Upper lobe of left lung (tissue), 6 donors: ENCODE results near the gene PRXL2B. TPM values are rescaled to one million over a fixed set of nuclear protein-coding genes. Genes with fewer than 3 reads are reported as not detected.

ENCODE experiments used
- ATAC-seq, 2 donors: fragments of 200-7000 bp; cut with Tn5 transposase; one replicate each; pipeline ENCODE4 v1.9.1; 2022; ENCODE audit warnings: mild to moderate bottlenecking in 2 of 2, moderate library complexity in 2 of 2; ENCODE audit not compliant: low FRiP score in 2 of 2
- DNase-seq, 2 donors: peaks; one replicate each; pipeline ENCODE4 v3.0.0-alpha.2; 2019 to 2020
- H3K27ac ChIP-seq, 4 donors: fragments of 200-600 bp; sonication (generic); one replicate each; pipeline ENCODE4 v1.5.1; 2016 to 2019
- H3K27me3 ChIP-seq, 4 donors: fragments of 200-600 bp; sonication (generic); one replicate each; pipeline ENCODE4 v1.5.1; 2017 to 2019
- H3K36me3 ChIP-seq, 4 donors: fragments of 200-600 bp; sonication (generic); one replicate each; pipeline ENCODE4 v1.5.1; 2016 to 2019
- H3K4me1 ChIP-seq, 4 donors: fragments of 200-600 bp; sonication (generic); one replicate each; pipeline ENCODE4 v1.5.1; 2018 to 2019
- H3K4me3 ChIP-seq, 4 donors: fragments of 200-600 bp; sonication (generic); one replicate each; pipeline ENCODE4 v1.5.1; 2017 to 2019; ENCODE audit warnings: mild to moderate bottlenecking in 2 of 4, moderate library complexity in 1 of 4
- H3K9me3 ChIP-seq, 4 donors: fragments of 200-600 bp; sonication (generic); one replicate each; pipeline ENCODE4 v1.5.1; 2018 to 2019
- CTCF ChIP-seq, 6 experiments: fragments of 450-650 bp in 4 of 6; fragments of 200-600 bp in 2 of 6; sonication (generic) in 2 of 6; IDR thresholded peaks; one replicate each; pipeline ENCODE4 v1.5.1; 2016 to 2019; ENCODE audit warnings: antibody characterized with exemption in 6 of 6
- EP300 ChIP-seq, 4 donors: sonication (generic); formaldehyde crosslinking; IDR thresholded peaks; one replicate each; pipeline ENCODE4 v1.5.1; 2017; ENCODE audit warnings: antibody characterized with exemption in 4 of 4, control low read depth in 2 of 4
- POLR2A ChIP-seq, 4 donors: fragments of 450-650 bp; IDR thresholded peaks; one replicate each; pipeline ENCODE4 v1.5.1; 2016 to 2017; ENCODE audit warnings: antibody characterized with exemption in 4 of 4, mild to moderate bottlenecking in 2 of 4
- POLR2AphosphoS5 ChIP-seq, 2 donors: sonication (generic); formaldehyde crosslinking; IDR thresholded peaks; one replicate each; pipeline ENCODE4 v1.5.1; 2017; ENCODE audit warnings: antibody characterized with exemption in 2 of 2
- WGBS, 2 donors: methylation state at CpG; one replicate each; pipeline ENCODE4 v1.1.5; 2017 to 2018; 5-methylcytosine and 5-hydroxymethylcytosine counted together
- total RNA-seq, 6 donors: library from RNA; depleted of rRNA in 4 of 6; stranded (reverse); fragments of >200 nt in 4 of 6; gene quantifications; one replicate each; pipeline versions ENCODE4 v1.1.0 to v1.2.1, GENCODE V29; 2016 to 2021
- donor health status: DM: no; HTN: no; CAD: no; lungs with moderate emphysema.
- donor health status: DM: no; HTN: yes; CAD: no; lungs with severe emphysema.

Gene PRXL2B
- total RNA-seq, 6 donors from 2014 or later = 10.5 to 34.2 (median 22.0) TPM

- Histone ChIP-seq H3K27me3 (no peaks in the 10 kb centered on the region), H3K27ac (no peak overlapping the region), H3K4me1 (peaks cover 15 to 24% (median 16%) of the 10 kb centered on the region in 4 donors), H3K36me3 (no peaks in the 10 kb centered on the region), H3K9me3 (peaks cover 0 to 8% (median 4%) of the 10 kb centered on the region in 4 donors), H3K4me3 (no peak overlapping the region)
- peak in 1 of 2 donors; percentile 43 for DNase-seq
- ATAC-seq = no peak
- WGBS, 2 donors = 58 to 64% methylated on average over 3 to 11 of the region's 11 CpGs
- TF ChIP-seq POLR2AphosphoS5 (IDR thresholded peaks at IDR 0.05) = no peak
- no peak for TF ChIP-seq POLR2A (IDR thresholded peaks at IDR 0.05)
- TF ChIP-seq CTCF (IDR thresholded peaks at IDR 0.05) = no peak
- no peak for TF ChIP-seq EP300 (IDR thresholded peaks at IDR 0.05)
Observed at GRCh38 chr1:2639203-2639602, 52.6 kb downstream of the PRXL2B start.

GRCh38 chr1:2639607-2640521, 53.3 kb downstream of the PRXL2B start:
- Histone ChIP-seq H3K36me3 (no peaks in the 10 kb centered on the region), H3K4me1 (peaks cover 15 to 24% (median 16%) of the 10 kb centered on the region in 4 donors), H3K4me3 (no peak overlapping the region), H3K27me3 (no peaks in the 10 kb centered on the region), H3K27ac (no peak overlapping the region), H3K9me3 (peaks cover 0 to 8% (median 4%) of the 10 kb centered on the region in 4 donors)
- 81 to 84% methylated on average over 20 to 26 of the region's 26 CpGs for WGBS, 2 donors
- no peak for TF ChIP-seq EP300 (IDR thresholded peaks at IDR 0.05)
- TF ChIP-seq CTCF (IDR thresholded peaks at IDR 0.05) = no peak
- TF ChIP-seq POLR2A (IDR thresholded peaks at IDR 0.05) = no peak
- no peak for ATAC-seq
- peak in 1 of 2 donors; percentile 20 for DNase-seq

GRCh38 chr1:2640626-2641025, 54.0 kb downstream of the PRXL2B start:
- WGBS, 2 donors = 100% methylated on average over 2 of the region's 3 CpGs; no CpG with 5 or more reads in 1 of the 2 donors
- DNase-seq = peak in 1 of 2 donors; percentile 2
- Histone ChIP-seq H3K4me1 (peaks cover 15 to 24% (median 16%) of the 10 kb centered on the region in 4 donors), H3K27me3 (no peaks in the 10 kb centered on the region), H3K9me3 (peaks cover 0 to 8% (median 4%) of the 10 kb centered on the region in 4 donors), H3K27ac (no peak overlapping the region), H3K4me3 (no peak overlapping the region), H3K36me3 (no peaks in the 10 kb centered on the region)
- ATAC-seq = no peak
- TF ChIP-seq CTCF (IDR thresholded peaks at IDR 0.05) (no peak), POLR2A (IDR thresholded peaks at IDR 0.05) (no peak), POLR2AphosphoS5 (IDR thresholded peaks at IDR 0.05) (no peak), EP300 (IDR thresholded peaks at IDR 0.05) (no peak)

Other genes with a start within 250 kb of the PRXL2B start
- 10 to 100 TPM in 4 of 6 donors, 1 to 10 TPM in 2; 8.5 to 23.4 (median 14.6) TPM for gene MORN1, start 195.2 kb upstream of the PRXL2B start, total RNA-seq
- 100 to 1,000 TPM in 2 of 6 donors, 10 to 100 TPM in 4; 48.2 to 133 (median 61.1) TPM for gene RER1, start 194.9 kb upstream of the PRXL2B start, total RNA-seq
- gene PEX10, start 174.2 kb upstream of the PRXL2B start, total RNA-seq = 10 to 100 TPM; 15.7 to 32.1 (median 19.9) TPM
- 1 to 10 TPM; 1.5 to 7.3 (median 3.4) TPM for gene PLCH2, start 110.5 kb upstream of the PRXL2B start, total RNA-seq
- gene PANK4, start 60.2 kb upstream of the PRXL2B start, total RNA-seq = 100 to 1,000 TPM in 1 of 6 donors, 10 to 100 TPM in 5; 20.7 to 123 (median 36.9) TPM
- 1 to 10 TPM in 2 of 6 donors, under 1 TPM in 2, not detected in 2; 0.31 to 1.6 (median 0.92) TPM for gene HES5, start 56.5 kb upstream of the PRXL2B start, total RNA-seq
- gene TNFRSF14, start 30.4 kb upstream of the PRXL2B start, total RNA-seq = 100 to 1,000 TPM in 4 of 6 donors, 10 to 100 TPM in 2; 61.1 to 641 (median 147) TPM
- gene MMEL1, start 46.2 kb downstream of the PRXL2B start, total RNA-seq = 1 to 10 TPM in 4 of 6 donors, not detected in 2; 2.9 to 5.5 (median 5.1) TPM
- gene TTC34, start 214.9 kb downstream of the PRXL2B start, total RNA-seq = 1 to 10 TPM in 5 of 6 donors, under 1 TPM in 1; 0.76 to 4.2 (median 2.1) TPM